Right lobe of liver (tissue), 6 donors: ENCODE results near the gene RFX3. TPM values are rescaled to one million over a fixed set of nuclear protein-coding genes. Genes with fewer than 3 reads are reported as not detected.

Experiments
- ATAC-seq, 4 donors: fragments of 200-7000 bp; cut with Tn5 transposase; one replicate each; pipeline ENCODE4 v1.9.1; 2020; ENCODE audit warnings: mild to moderate bottlenecking in 4 of 4, moderate library complexity in 4 of 4
- DNase-seq, 3 donors: peaks; one replicate each; pipeline ENCODE4 v3.0.0-alpha.2; 2020
- H3K27ac ChIP-seq, 3 donors: fragments of 200-600 bp; one replicate each; pipeline ENCODE4 v1.8.0; 2022
- H3K27me3 ChIP-seq, 2 donors: fragments of 200-600 bp; one replicate each; pipeline ENCODE4 v1.8.0; 2022
- H3K36me3 ChIP-seq, 4 donors: fragments of 200-600 bp; sonication (generic) in 1 of 4; one replicate each; pipeline versions ENCODE4 v1.5.1 to v1.8.0; 2017 to 2022; ENCODE audit warnings: control low read depth in 1 of 4
- H3K4me1 ChIP-seq, 4 donors: fragments of 200-600 bp; sonication (generic) in 1 of 4; one replicate each; pipeline versions ENCODE4 v1.5.1 to v1.8.0; 2017 to 2022; ENCODE audit warnings: control low read depth in 1 of 4
- H3K4me3 ChIP-seq, 3 donors: fragments of 200-600 bp; one replicate each; pipeline ENCODE4 v1.8.0; 2022
- H3K9me3 ChIP-seq, 4 donors: fragments of 200-600 bp; sonication (generic) in 1 of 4; one replicate each; pipeline versions ENCODE4 v1.5.1 to v1.8.0; 2017 to 2022; ENCODE audit warnings: control low read depth in 1 of 4
- CTCF ChIP-seq, 4 donors: fragments of 200-600 bp in 3 of 4; fragments of 450-650 bp in 1 of 4; IDR thresholded peaks; one replicate each; pipeline versions ENCODE4 v1.5.1 to v1.8.0; 2016 to 2022; ENCODE audit warnings: antibody characterized with exemption in 4 of 4, mild to moderate bottlenecking in 2 of 4
- POLR2A ChIP-seq: fragments of 450-650 bp; IDR thresholded peaks from one replicate; pipeline ENCODE4 v1.6.1; 2017; ENCODE audit warnings: antibody characterized with exemption, mild to moderate bottlenecking
- WGBS: methylation state at CpG from one replicate; pipeline ENCODE4 v1.1.6; 2018; ENCODE audit warnings: low coverage, low lambda C conversion rate; ENCODE audit not compliant: insufficient coverage; ENCODE audit errors: missing lambda C conversion rate; 5-methylcytosine and 5-hydroxymethylcytosine counted together
- intact Hi-C, 2 donors: fragments of 100-400 bp; cut with DNase I; formaldehyde crosslinking; loops; one replicate each; pipeline versions ENCODE4 v1.11.2 to v1.14.1; 2022
- total RNA-seq, 6 experiments: library from RNA; depleted of rRNA in 2 of 6; stranded (reverse); fragments of >200 nt in 2 of 6; fragmentation: NEBNext Ultra II Directional in 3 of 6; extraction: Animal tissue kit (Norgen Biotek cat#: 25700) in 3 of 6; gene quantifications; one replicate each; pipeline versions ENCODE4 v1.1.0 to v1.2.4, GENCODE V29; 2016 to 2023
- donor health status: DM: no; HTN: yes; CAD: no.
- donor health status: DM: no; HTN: no; CAD: no.
- donor health status: DM: no; HTN: no; CAD: no.
- donor health status: DM: no; HTN: yes; CAD: no.
- donor health status: DM: no; HTN: yes; CAD: no.

RFX3 gene
- total RNA-seq, 6 experiments from 2014 or later: 1.4 to 2.5 (median 1.8) TPM

GRCh38 chr9:3292311-3292710, 233.5 kb downstream of the RFX3 start:
- H3K4me1 ChIP-seq: no peaks in the 10 kb centered on the region
- no peaks in the 10 kb centered on the region for H3K9me3 ChIP-seq
- H3K36me3 ChIP-seq: no peaks in the 10 kb centered on the region
- no peak for ATAC-seq
- H3K27ac ChIP-seq: no peak overlapping the region
- TF ChIP-seq CTCF (IDR thresholded peaks at IDR 0.05) (no peak), POLR2A (no peak)
- no peak overlapping the region for H3K4me3 ChIP-seq
- no peak for DNase-seq
- no peaks in the 10 kb centered on the region for H3K27me3 ChIP-seq
- intact Hi-C loops: no loop called here

DNA sequence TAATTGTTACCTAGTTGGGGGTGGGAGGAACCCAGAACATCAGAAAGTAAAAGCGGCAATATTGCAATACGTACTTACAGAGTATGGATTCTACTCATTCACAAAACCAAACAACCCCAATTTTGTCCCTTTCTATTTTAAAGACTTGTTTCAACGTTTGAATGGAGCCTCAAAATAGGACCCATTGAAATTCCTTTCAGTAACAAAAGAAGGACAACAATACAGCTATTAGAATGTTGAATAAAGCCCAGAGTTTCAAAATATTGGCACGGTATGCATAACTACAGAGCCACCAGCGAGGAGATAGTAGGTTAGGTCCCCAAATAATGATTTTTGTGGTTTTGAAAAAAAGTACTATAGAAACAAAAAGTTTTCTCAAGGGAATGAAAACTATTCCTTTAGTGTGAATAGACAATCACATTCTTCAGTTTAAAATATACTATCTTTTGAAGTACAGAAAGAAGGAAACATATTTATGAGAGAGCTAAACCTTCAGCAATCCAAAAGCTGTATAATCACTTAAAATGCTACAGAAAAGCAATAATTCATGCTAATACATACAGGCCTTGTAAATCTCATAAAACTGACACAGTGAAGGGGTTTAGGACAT, 235.5 kb downstream of the RFX3 start:
- no peak overlapping the region for H3K27ac ChIP-seq
- TF ChIP-seq CTCF (IDR thresholded peaks at IDR 0.05) (no peak), POLR2A (no peak)
- no peak for ATAC-seq

DNA sequence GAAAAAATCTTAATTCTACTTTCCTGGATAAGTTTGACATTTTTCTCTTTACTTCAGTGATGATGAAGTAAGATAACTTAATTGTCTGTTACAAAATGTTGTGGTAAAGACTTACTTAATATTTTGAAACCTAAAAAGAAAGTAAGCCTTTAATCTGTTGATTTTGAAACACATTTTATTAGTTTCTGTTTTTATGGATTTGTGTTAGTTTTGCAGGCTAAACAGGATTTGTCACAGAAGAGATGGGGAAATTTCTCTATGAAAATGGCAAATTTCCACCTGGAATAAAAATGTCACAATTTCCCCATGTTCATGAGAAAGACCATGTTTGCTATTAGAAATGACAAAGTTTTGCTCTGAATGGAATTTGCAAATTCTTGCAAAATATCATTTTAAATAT, 237.1 kb downstream of the RFX3 start:
- TF ChIP-seq CTCF (IDR thresholded peaks at IDR 0.05): no peak
- no peaks in the 10 kb centered on the region for H3K4me1 ChIP-seq
- no peaks in the 10 kb centered on the region for H3K36me3 ChIP-seq
- intact Hi-C loops: no loop called here
- H3K9me3 ChIP-seq: no peaks in the 10 kb centered on the region
- H3K27me3 ChIP-seq: no peaks in the 10 kb centered on the region
- no peak overlapping the region for H3K27ac ChIP-seq
- DNase-seq: no peak
- ATAC-seq: no peak
- H3K4me3 ChIP-seq: no peak overlapping the region

More for the DNA sequence above, 235.5 kb downstream of the RFX3 start:
- WGBS: 83% methylated on average over 5 of the region's 5 CpGs
- intact Hi-C loops: no loop called here
- no peak for DNase-seq
- H3K4me1 ChIP-seq: no peaks in the 10 kb centered on the region
- H3K27me3 ChIP-seq: no peaks in the 10 kb centered on the region
- H3K36me3 ChIP-seq: no peaks in the 10 kb centered on the region
- H3K9me3 ChIP-seq: no peaks in the 10 kb centered on the region
- no peak overlapping the region for H3K4me3 ChIP-seq

- Histone ChIP-seq H3K4me3 (no peak overlapping the region), H3K4me1 (no peaks in the 10 kb centered on the region), H3K9me3 (no peaks in the 10 kb centered on the region), H3K36me3 (no peaks in the 10 kb centered on the region), H3K27ac (no peak overlapping the region), H3K27me3 (no peaks in the 10 kb centered on the region)
- WGBS: 86% methylated on average over 1 of the region's 1 CpG
- intact Hi-C loops: no loop called here
- no peak for ATAC-seq
- DNase-seq: no peak
- TF ChIP-seq POLR2A: no peak
- no peak for TF ChIP-seq CTCF (IDR thresholded peaks at IDR 0.05)
Measured at GRCh38 chr9:3285365-3286161, 240.2 kb downstream of the RFX3 start.
